SK-N-SH (cell line): ENCODE data around the gene TPD52L2. TPM values are rescaled to one million over a fixed set of nuclear protein-coding genes. Genes with fewer than 3 reads are reported as not detected.

ENCODE experiments used
- CTCF ChIA-PET: fragments of 300-600, 350-600 bp; formaldehyde crosslinking; extraction: SDS; loops from one replicate; lab custom pipeline; 2021; lab: Yijun Ruan, JAX
- POLR2A ChIA-PET: fragments of 350-600 bp; sonication (Branson Sonifier 250); formaldehyde crosslinking; extraction: SDS; loops from one replicate; lab custom pipeline; 2020; ENCODE audit warnings: antibody characterized with exemption, inconsistent platforms; lab: Yijun Ruan, JAX
- DNase-seq: peaks from one replicate; pipeline ENCODE4 v3.0.0; 2012
- H2AFZ ChIP-seq: fragments of 200-600 bp; sonication (generic); 2 replicates; pipeline ENCODE4 v1.8.1; 2016; ENCODE audit warnings: antibody characterized with exemption, mild to moderate bottlenecking, low read depth
- H3F3A ChIP-seq: fragments of 200-600 bp; sonication (generic); replicated peaks from 2 replicates; pipeline ENCODE3; 2016; ENCODE audit warnings: antibody characterized with exemption, mild to moderate bottlenecking; ENCODE audit not compliant: insufficient read depth
- H3K27ac ChIP-seq, 2 experiments: fragments of 200-500 bp in 1 of 2; fragments of 200-600 bp in 1 of 2; sonication (Bioruptor generic) in 1 of 2; sonication (generic), shearing (Covaris generic) in 1 of 2; 2 replicates each; pipeline versions ENCODE4 v1.5.1 to v1.6.1; 2014 to 2016; ENCODE audit warnings: low read depth in 2 of 2, inconsistent platforms in 1 of 2, low read length in 1 of 2, mild to moderate bottlenecking in 1 of 2, mixed read lengths in 1 of 2
- H3K27me3 ChIP-seq: fragments of 200-600 bp; sonication (generic), shearing (Covaris generic); 2 replicates; pipeline ENCODE4 v1.6.1; 2016; ENCODE audit warnings: mixed run types; ENCODE audit not compliant: insufficient read depth
- H3K36me3 ChIP-seq, 2 experiments: fragments of 200-500 bp in 1 of 2; fragments of 200-600 bp in 1 of 2; sonication (Bioruptor generic) in 1 of 2; sonication (generic) in 1 of 2; replicated peaks in 1 of 2; 2 replicates each; pipeline versions ENCODE3 to v1.5.1; 2014 to 2016; ENCODE audit warnings: low read length in 1 of 2, mild to moderate bottlenecking in 1 of 2; ENCODE audit not compliant: insufficient read depth in 2 of 2, control insufficient read depth in 1 of 2
- H3K4me1 ChIP-seq, 2 experiments: fragments of 200-500 bp in 1 of 2; fragments of 200-600 bp in 1 of 2; sonication (Bioruptor generic) in 1 of 2; sonication (generic), shearing (Covaris generic) in 1 of 2; 2 replicates each; pipeline versions ENCODE4 v1.5.1 to v1.6.1; 2014 to 2016; ENCODE audit warnings: low read depth in 1 of 2, low read length in 1 of 2, mixed run types in 1 of 2; ENCODE audit not compliant: insufficient read depth in 2 of 2, control insufficient read depth in 1 of 2
- H3K4me2 ChIP-seq: fragments of 200-600 bp; sonication (generic), shearing (Covaris generic); 2 replicates; pipeline ENCODE4 v1.6.1; 2017; ENCODE audit warnings: mixed run types
- H3K4me3 ChIP-seq, 2 experiments: fragments of 200-500 bp in 1 of 2; fragments of 200-600 bp in 1 of 2; sonication (Bioruptor generic) in 1 of 2; sonication (generic), shearing (Covaris generic) in 1 of 2; 2 replicates each; pipeline versions ENCODE4 v1.5.1 to v1.8.1; 2014 to 2016; ENCODE audit warnings: low read depth in 2 of 2, inconsistent platforms in 1 of 2, low read length in 1 of 2, mild to moderate bottlenecking in 1 of 2, mixed read lengths in 1 of 2, moderate library complexity in 1 of 2
- H3K79me2 ChIP-seq: fragments of 200-600 bp; sonication (generic); 2 replicates; pipeline ENCODE4 v1.8.1; 2017; ENCODE audit warnings: mild to moderate bottlenecking; ENCODE audit not compliant: insufficient read depth
- H3K9ac ChIP-seq: fragments of 200-600 bp; sonication (generic); 2 replicates; pipeline ENCODE4 v1.6.1; 2017; ENCODE audit warnings: mixed run types
- H3K9me2 ChIP-seq: fragments of 200-600 bp; sonication (generic); 2 replicates; pipeline ENCODE4 v1.6.1; 2017; ENCODE audit warnings: mixed run types
- H3K9me3 ChIP-seq: fragments of 200-600 bp; sonication (generic); 2 replicates; pipeline ENCODE4 v1.6.1; 2017; ENCODE audit warnings: mixed run types, mild to moderate bottlenecking, moderate library complexity
- H4K20me1 ChIP-seq: fragments of 200-600 bp; sonication (generic); 2 replicates; pipeline ENCODE4 v1.6.1; 2017; ENCODE audit warnings: mild to moderate bottlenecking, mixed run types; ENCODE audit not compliant: insufficient read depth
- CHD2 ChIP-seq: fragments of 150-350 bp; IDR thresholded peaks from 2 replicates; pipeline ENCODE4 v1.6.1; 2018; ENCODE audit warnings: low read length; ENCODE audit not compliant: partially characterized antibody
- ELF1 ChIP-seq: IDR thresholded peaks from 2 replicates; pipeline ENCODE4 v1.4.0; 2012
- EP300 ChIP-seq, 2 experiments: IDR thresholded peaks; 2 replicates each; pipeline versions ENCODE4 v1.4.0 to v1.6.1; 2012; ENCODE audit warnings: borderline replicate concordance in 1 of 2, low read depth in 1 of 2, low read length in 1 of 2
- EZH2phosphoT487 ChIP-seq: fragments of 200-600 bp; sonication (generic); IDR thresholded peaks from 2 replicates; pipeline ENCODE4 v1.6.1; 2017; ENCODE audit warnings: low read depth, mixed run types, mild to moderate bottlenecking, antibody characterized with exemption, moderate library complexity, borderline replicate concordance
- FOSL2 ChIP-seq: IDR thresholded peaks from 2 replicates; pipeline ENCODE4 v1.4.0; 2012; ENCODE audit warnings: low read depth, mild to moderate bottlenecking, moderate library complexity, borderline replicate concordance
- FOXM1 ChIP-seq: IDR thresholded peaks from 2 replicates; pipeline ENCODE4 v1.4.0; 2012; ENCODE audit warnings: low read depth, mild to moderate bottlenecking
- GATA2 ChIP-seq: sonication (generic); formaldehyde crosslinking; IDR thresholded peaks from 2 replicates; pipeline ENCODE4 v1.5.0; 2020; ENCODE audit warnings: mild to moderate bottlenecking, missing genetic modification reagents
- JUND ChIP-seq: IDR thresholded peaks from 2 replicates; pipeline ENCODE4 v1.4.0; 2012
- NRF1 ChIP-seq: IDR thresholded peaks from 2 replicates; pipeline ENCODE4 v1.6.1; 2012; ENCODE audit warnings: low read depth, mild to moderate bottlenecking, low read length
- POLR2AphosphoS5 ChIP-seq: IDR thresholded peaks from 2 replicates; pipeline ENCODE4 v1.6.1; 2012; ENCODE audit warnings: low read depth, low read length
- RXRA ChIP-seq: IDR thresholded peaks from 2 replicates; pipeline ENCODE4 v1.4.0; 2012; ENCODE audit warnings: low read depth, mild to moderate bottlenecking, borderline replicate concordance
- SIN3A ChIP-seq: IDR thresholded peaks from 2 replicates; pipeline ENCODE4 v1.6.1; 2012; ENCODE audit warnings: low read depth, mild to moderate bottlenecking, low read length, moderate library complexity, borderline replicate concordance
- SMC3 ChIP-seq: IDR thresholded peaks from 2 replicates; pipeline ENCODE4 v1.6.1; 2012; ENCODE audit warnings: low read depth, low read length, improper control_type of control experiment
- YY1 ChIP-seq: IDR thresholded peaks from 2 replicates; pipeline ENCODE4 v1.4.0; 2012; ENCODE audit warnings: low read depth, mild to moderate bottlenecking
- WGBS: methylation state at CpG from one replicate; pipeline ENCODE4 v1.1.6; 2017; ENCODE audit warnings: low lambda C conversion rate; 5-methylcytosine and 5-hydroxymethylcytosine counted together
- polyA plus RNA-seq, 3 experiments: library from polyadenylated mRNA; depleted of rRNA; stranded (reverse); fragments of >200 nt; gene quantifications; 2 replicates each; pipeline ENCODE4 v1.2.3, GENCODE V29; 2012
- TF ChIP-seq, protein P1 (sequence below): IDR thresholded peaks from 2 replicates; pipeline ENCODE4 v1.6.1; 2012; ENCODE audit warnings: mild to moderate bottlenecking, low read depth, low read length, moderate library complexity
- TF ChIP-seq, protein P2 (sequence below): IDR thresholded peaks from 2 replicates; pipeline ENCODE4; 2012
- TF ChIP-seq, protein P3 (sequence below): fragments of 200-600 bp; sonication (generic); IDR thresholded peaks from 2 replicates; pipeline ENCODE4 v1.6.1; 2017; ENCODE audit warnings: antibody characterized with exemption, mild to moderate bottlenecking, moderate library complexity
- TF ChIP-seq, protein P4 (sequence below): IDR thresholded peaks from 2 replicates; pipeline ENCODE4 v1.4.0; 2012; ENCODE audit warnings: low read depth

The TPD52L2 gene
- polyA plus RNA-seq, 1 of the 3 experiments (the other 2 are of a cell fraction): 137 TPM

DNA sequence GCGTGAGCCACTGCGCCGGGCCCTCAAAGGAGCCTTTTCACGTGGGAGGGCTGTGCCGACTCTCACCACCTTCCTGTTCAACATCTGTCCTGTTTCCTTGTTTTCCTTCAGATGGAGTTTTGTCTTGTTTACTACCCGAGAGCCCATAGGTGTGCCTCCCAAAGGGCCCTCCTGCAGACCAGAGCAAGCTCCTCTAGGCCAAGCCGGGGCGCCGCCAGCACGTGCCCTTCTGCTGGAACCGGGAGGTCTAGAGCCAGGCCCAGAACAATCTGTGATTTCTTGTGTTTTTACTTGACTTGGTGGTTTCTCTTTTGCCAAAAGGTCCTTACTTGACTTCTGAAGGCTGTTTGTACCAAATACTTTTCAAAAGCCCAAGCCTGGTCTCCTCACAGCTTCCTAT lies 21.9 kb downstream of the TPD52L2 start (continued):
- TF ChIP-seq GATA2 (CRISPR knock-in tag): no peak
- TF ChIP-seq, protein P1, sequence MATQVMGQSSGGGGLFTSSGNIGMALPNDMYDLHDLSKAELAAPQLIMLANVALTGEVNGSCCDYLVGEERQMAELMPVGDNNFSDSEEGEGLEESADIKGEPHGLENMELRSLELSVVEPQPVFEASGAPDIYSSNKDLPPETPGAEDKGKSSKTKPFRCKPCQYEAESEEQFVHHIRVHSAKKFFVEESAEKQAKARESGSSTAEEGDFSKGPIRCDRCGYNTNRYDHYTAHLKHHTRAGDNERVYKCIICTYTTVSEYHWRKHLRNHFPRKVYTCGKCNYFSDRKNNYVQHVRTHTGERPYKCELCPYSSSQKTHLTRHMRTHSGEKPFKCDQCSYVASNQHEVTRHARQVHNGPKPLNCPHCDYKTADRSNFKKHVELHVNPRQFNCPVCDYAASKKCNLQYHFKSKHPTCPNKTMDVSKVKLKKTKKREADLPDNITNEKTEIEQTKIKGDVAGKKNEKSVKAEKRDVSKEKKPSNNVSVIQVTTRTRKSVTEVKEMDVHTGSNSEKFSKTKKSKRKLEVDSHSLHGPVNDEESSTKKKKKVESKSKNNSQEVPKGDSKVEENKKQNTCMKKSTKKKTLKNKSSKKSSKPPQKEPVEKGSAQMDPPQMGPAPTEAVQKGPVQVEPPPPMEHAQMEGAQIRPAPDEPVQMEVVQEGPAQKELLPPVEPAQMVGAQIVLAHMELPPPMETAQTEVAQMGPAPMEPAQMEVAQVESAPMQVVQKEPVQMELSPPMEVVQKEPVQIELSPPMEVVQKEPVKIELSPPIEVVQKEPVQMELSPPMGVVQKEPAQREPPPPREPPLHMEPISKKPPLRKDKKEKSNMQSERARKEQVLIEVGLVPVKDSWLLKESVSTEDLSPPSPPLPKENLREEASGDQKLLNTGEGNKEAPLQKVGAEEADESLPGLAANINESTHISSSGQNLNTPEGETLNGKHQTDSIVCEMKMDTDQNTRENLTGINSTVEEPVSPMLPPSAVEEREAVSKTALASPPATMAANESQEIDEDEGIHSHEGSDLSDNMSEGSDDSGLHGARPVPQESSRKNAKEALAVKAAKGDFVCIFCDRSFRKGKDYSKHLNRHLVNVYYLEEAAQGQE: no peak
- TF ChIP-seq EP300 (IDR thresholded peaks at IDR 0.05; ENCODE audit: borderline replicate concordance in 1 of 2, low read depth in 1 of 2, low read length in 1 of 2): no peak
- TF ChIP-seq RXRA: no peak
- TF ChIP-seq, all 33 proteins: peak for 0

DNA sequence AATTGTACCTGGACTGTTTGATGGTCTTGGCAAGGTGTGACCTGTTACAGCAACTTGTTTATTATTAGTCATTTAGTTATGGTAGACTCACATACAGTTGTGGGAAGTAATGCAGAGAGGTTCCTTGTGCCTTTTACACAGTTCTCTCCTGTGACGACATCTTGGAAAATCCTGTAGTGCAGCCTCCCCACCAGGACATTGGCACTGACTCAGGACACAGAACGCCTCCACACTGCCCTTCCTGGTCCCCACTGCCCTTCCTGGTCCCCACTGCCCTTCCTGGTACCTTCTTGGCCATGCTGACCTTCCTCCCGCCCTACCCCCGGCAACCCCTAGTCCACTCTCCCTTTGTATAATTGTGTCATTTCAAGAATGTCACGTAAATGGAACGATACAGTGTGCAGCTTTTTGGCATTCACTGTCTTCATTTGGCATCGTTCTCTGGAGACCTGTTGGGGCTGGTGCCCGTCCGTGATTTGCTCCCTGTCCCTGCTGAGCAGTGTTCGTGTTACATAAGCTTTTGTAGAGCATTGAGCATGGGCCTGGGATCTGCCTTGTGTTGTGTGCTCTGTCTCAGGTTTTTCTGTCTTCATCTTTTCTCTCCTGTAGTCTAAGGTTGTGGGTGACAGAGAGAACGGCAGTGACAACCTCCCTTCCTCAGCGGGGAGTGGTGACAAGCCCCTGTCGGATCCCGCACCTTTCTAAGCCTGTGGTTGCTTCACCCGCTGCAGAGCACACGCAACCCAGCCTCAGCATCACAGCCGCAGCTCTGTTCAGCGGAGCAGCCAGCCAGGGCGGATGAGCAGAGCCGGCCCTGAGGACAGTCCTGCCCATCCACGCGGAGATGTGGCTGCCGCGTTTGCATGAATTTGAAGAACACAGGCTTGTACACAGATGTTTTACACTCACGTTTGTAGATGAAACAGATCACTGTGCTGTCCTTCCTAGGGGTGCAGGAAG lies 24.5 kb downstream of the TPD52L2 start:
- no peak overlapping the region for H3K4me3 ChIP-seq
- peaks cover 15% of the 10 kb centered on the region; the same call in 1 of the 2 replicates for H3K79me2 ChIP-seq
- TF ChIP-seq NRF1 (no peak), ELF1 (no peak), FOXM1 (no peak), FOSL2 (no peak), EZH2phosphoT487 (no peak), YY1 (no peak), POLR2AphosphoS5 (no peak), SMC3 (no peak), CHD2 (no peak), SIN3A (no peak), JUND (no peak)
- TF ChIP-seq, protein P2, sequence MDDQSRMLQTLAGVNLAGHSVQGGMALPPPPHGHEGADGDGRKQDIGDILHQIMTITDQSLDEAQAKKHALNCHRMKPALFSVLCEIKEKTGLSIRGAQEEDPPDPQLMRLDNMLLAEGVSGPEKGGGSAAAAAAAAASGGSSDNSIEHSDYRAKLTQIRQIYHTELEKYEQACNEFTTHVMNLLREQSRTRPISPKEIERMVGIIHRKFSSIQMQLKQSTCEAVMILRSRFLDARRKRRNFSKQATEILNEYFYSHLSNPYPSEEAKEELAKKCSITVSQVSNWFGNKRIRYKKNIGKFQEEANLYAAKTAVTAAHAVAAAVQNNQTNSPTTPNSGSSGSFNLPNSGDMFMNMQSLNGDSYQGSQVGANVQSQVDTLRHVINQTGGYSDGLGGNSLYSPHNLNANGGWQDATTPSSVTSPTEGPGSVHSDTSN: no peak
- TF ChIP-seq, protein P3, sequence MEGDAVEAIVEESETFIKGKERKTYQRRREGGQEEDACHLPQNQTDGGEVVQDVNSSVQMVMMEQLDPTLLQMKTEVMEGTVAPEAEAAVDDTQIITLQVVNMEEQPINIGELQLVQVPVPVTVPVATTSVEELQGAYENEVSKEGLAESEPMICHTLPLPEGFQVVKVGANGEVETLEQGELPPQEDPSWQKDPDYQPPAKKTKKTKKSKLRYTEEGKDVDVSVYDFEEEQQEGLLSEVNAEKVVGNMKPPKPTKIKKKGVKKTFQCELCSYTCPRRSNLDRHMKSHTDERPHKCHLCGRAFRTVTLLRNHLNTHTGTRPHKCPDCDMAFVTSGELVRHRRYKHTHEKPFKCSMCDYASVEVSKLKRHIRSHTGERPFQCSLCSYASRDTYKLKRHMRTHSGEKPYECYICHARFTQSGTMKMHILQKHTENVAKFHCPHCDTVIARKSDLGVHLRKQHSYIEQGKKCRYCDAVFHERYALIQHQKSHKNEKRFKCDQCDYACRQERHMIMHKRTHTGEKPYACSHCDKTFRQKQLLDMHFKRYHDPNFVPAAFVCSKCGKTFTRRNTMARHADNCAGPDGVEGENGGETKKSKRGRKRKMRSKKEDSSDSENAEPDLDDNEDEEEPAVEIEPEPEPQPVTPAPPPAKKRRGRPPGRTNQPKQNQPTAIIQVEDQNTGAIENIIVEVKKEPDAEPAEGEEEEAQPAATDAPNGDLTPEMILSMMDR: no peak
- TF ChIP-seq, protein P4, sequence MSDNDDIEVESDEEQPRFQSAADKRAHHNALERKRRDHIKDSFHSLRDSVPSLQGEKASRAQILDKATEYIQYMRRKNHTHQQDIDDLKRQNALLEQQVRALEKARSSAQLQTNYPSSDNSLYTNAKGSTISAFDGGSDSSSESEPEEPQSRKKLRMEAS: no peak
- peaks cover 6 to 57% of the 10 kb centered on the region in 2 experiments for H3K36me3 ChIP-seq
- H3K27ac ChIP-seq: no peak overlapping the region
- peaks cover 21% of the 10 kb centered on the region for H4K20me1 ChIP-seq
- no peaks in the 10 kb centered on the region for H3K9me2 ChIP-seq
- WGBS: 94% methylated on average over 25 of the region's 25 CpGs
- no peak overlapping the region for H2AFZ ChIP-seq
- no peak for DNase-seq
- ChIA-PET CTCF (no interaction called here), POLR2A (no interaction called here)
- H3K4me1 ChIP-seq: peaks cover 0 to 8% of the 10 kb centered on the region in 2 experiments; a peak in 1 of 4 replicates
- no peaks in the 10 kb centered on the region for H3K27me3 ChIP-seq
- no peaks in the 10 kb centered on the region for H3K9me3 ChIP-seq
- H3K4me2 ChIP-seq: no peak overlapping the region
- no peak overlapping the region for H3K9ac ChIP-seq
- H3F3A ChIP-seq: peaks cover 25% of the 10 kb centered on the region
